SK-N-MC (cell line): ENCODE results near the gene IL21R.

Experiments used
- EZH2 ChIP-seq: fragments of 200-600 bp; sonication (generic); IDR thresholded peaks from one replicate; pipeline ENCODE4 v1.6.1; 2017; ENCODE audit warnings: antibody characterized with exemption
- POLR2AphosphoS5 ChIP-seq: IDR thresholded peaks from 2 replicates; pipeline ENCODE4 v1.6.1; 2012; ENCODE audit warnings: mild to moderate bottlenecking, low read depth, low read length, borderline replicate concordance

- no peak for TF ChIP-seq EZH2
- TF ChIP-seq POLR2AphosphoS5 = no peak
Observed at GRCh38 chr16:27369806-27370205, 32.2 kb upstream of the IL21R start.
